ENCODE measurements around the gene STMP1.

STMP1 gene

DNA sequence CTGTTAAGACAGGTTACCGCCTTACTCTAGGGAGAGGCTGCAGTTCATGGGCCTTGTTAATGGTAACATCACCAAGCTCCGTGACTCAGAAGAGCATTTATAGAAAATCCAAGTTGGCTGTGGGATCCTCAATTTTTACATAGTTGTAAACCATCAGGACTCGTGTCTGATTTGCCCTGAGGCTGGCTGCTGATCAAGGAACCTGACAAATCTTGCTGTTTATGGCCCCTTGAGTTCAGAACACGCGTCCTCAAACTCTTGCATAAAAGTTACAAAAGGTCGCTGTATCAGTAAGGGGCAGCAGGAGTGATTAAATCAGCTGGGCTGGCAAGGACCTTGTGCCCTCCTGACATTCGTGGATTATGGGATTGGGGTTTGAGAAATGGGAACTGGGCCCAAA is 61.1 kb downstream of the STMP1 start:
- no peak for DNase-seq

Measured in HCEC 1CT (cell line).